GM21515 (cell line): ENCODE data around the gene DNM3.
A peak's percentile ranks its signal among the peaks of the same experiment; 100 is the strongest.
"Not testable (repeated sequence)": the region's sequence is repeated elsewhere in the genome, so short reads cannot be mapped to it uniquely, and the experiment has no call there.

Experiments
- ATAC-seq: cut with Tn5 transposase; IDR thresholded peaks from one replicate; pipeline ENCODE4 v1.9.1; 2021; ENCODE audit not compliant: unreplicated experiment

Gene DNM3

GRCh38 chr1:172344444-172344843, 503.1 kb downstream of the DNM3 start:
- ATAC-seq, result no peak

- peak; percentile 32 for ATAC-seq
Measured at GRCh38 chr1:172345077-172345476, 503.8 kb downstream of the DNM3 start.

- no peak for ATAC-seq
Measured at GRCh38 chr1:172347416-172347815, 506.1 kb downstream of the DNM3 start.

- ATAC-seq, result no peak
Measured at GRCh38 chr1:172350856-172351255, 509.6 kb downstream of the DNM3 start.

GRCh38 chr1:172351346-172351745, 510.0 kb downstream of the DNM3 start:
- no peak for ATAC-seq

GRCh38 chr1:172351754-172352161, 510.5 kb downstream of the DNM3 start:
- ATAC-seq, result no peak

- no peak for ATAC-seq
Measured at GRCh38 chr1:172352435-172352834, 511.1 kb downstream of the DNM3 start.

- ATAC-seq, result no peak
Measured at GRCh38 chr1:172354291-172355274, 513.3 kb downstream of the DNM3 start.

GRCh38 chr1:172356620-172357019, 515.3 kb downstream of the DNM3 start:
- no peak for ATAC-seq

GRCh38 chr1:172357753-172358385, 516.6 kb downstream of the DNM3 start:
- peak; percentile 14 for ATAC-seq

GRCh38 chr1:172359491-172359999, 518.2 kb downstream of the DNM3 start:
- ATAC-seq, result no peak

GRCh38 chr1:172360511-172360910, 519.2 kb downstream of the DNM3 start:
- no peak for ATAC-seq

- no peak for ATAC-seq
Measured at GRCh38 chr1:172360985-172361384, 519.7 kb downstream of the DNM3 start.

GRCh38 chr1:172363852-172364251, 522.6 kb downstream of the DNM3 start:
- no peak for ATAC-seq

- not testable (repeated sequence) for ATAC-seq
Measured at GRCh38 chr1:172371646-172372045, 530.3 kb downstream of the DNM3 start.

- no peak for ATAC-seq
Measured at GRCh38 chr1:172373864-172374263, 532.6 kb downstream of the DNM3 start.

- no peak for ATAC-seq
Measured at GRCh38 chr1:172375211-172375631, 533.9 kb downstream of the DNM3 start.

- ATAC-seq, result no peak
Measured at GRCh38 chr1:172376431-172376830, 535.1 kb downstream of the DNM3 start.

- ATAC-seq, result no peak
Measured at GRCh38 chr1:172377565-172377964, 536.3 kb downstream of the DNM3 start.

- ATAC-seq, result no peak
Measured at GRCh38 chr1:172378109-172378760, 536.9 kb downstream of the DNM3 start.
